NCI-H128 (cell line): ENCODE results near the gene ABHD14A.

Source experiments
- DNase-seq: peaks from one replicate; lab custom pipeline; 2025; ENCODE audit not compliant: unreplicated experiment; lab: John Stamatoyannopoulos, UW

The ABHD14A gene

GRCh38 chr3:51955893-51956770 is 18.7 kb upstream of the ABHD14A start:
- no peak for DNase-seq

GRCh38 chr3:51957520-51958205 is 17.2 kb upstream of the ABHD14A start:
- no peak for DNase-seq

- no peak for DNase-seq
Measured at GRCh38 chr3:51958603-51959521, 16.0 kb upstream of the ABHD14A start.

GRCh38 chr3:51959651-51960050 is 15.2 kb upstream of the ABHD14A start:
- DNase-seq: no peak

GRCh38 chr3:51960386-51960785 is 14.5 kb upstream of the ABHD14A start:
- no peak for DNase-seq

- DNase-seq: no peak
Measured at GRCh38 chr3:51961011-51961410, 13.9 kb upstream of the ABHD14A start.

GRCh38 chr3:51961602-51962569 is 13.0 kb upstream of the ABHD14A start:
- DNase-seq: no peak

GRCh38 chr3:51962854-51963530 is 11.9 kb upstream of the ABHD14A start:
- no peak for DNase-seq

GRCh38 chr3:51963951-51964451 is 10.9 kb upstream of the ABHD14A start:
- DNase-seq: no peak

- DNase-seq: no peak
Measured at GRCh38 chr3:51964521-51964920, 10.3 kb upstream of the ABHD14A start.

- no peak for DNase-seq
Measured at GRCh38 chr3:51966016-51966415, 8.8 kb upstream of the ABHD14A start.

- no peak for DNase-seq
Measured at GRCh38 chr3:51966486-51966885, 8.4 kb upstream of the ABHD14A start.

- DNase-seq: no peak
Measured at GRCh38 chr3:51966922-51967383, 7.9 kb upstream of the ABHD14A start.

GRCh38 chr3:51967384-51968169 is 7.3 kb upstream of the ABHD14A start, which contains the start of gene PCBP4:
TSS of gene PCBP4 (minus strand) at chr3:51967454. CDS start at chr3:51961240, 6,214 bp downstream.
- DNase-seq: no peak

GRCh38 chr3:51968170-51968775 is 6.6 kb upstream of the ABHD14A start:
- no peak for DNase-seq

GRCh38 chr3:51968883-51969678 is 5.8 kb upstream of the ABHD14A start:
- DNase-seq: no peak

- no peak for DNase-seq
Measured at GRCh38 chr3:51969841-51970240, 5.0 kb upstream of the ABHD14A start.
